Fibroblast of pulmonary artery (primary cell): ENCODE results near the gene PRICKLE4.

Source experiments
- DNase-seq: peaks from one replicate; pipeline ENCODE4 v3.0.0-alpha.2; 2010; ENCODE audit warnings: low read depth
- H3K4me3 ChIP-seq: replicated peaks from 2 replicates; pipeline ENCODE4 v1.5.1; 2011; ENCODE audit warnings: low read depth, mild to moderate bottlenecking, control low read depth, low read length, moderate library complexity
- TF ChIP-seq, protein P1 (sequence below): IDR thresholded peaks from 2 replicates; pipeline ENCODE4 v1.5.1; 2011; ENCODE audit warnings: mild to moderate bottlenecking, control low read depth, low read length, inconsistent platforms; ENCODE audit errors: missing control alignments

PRICKLE4 gene

DNA sequence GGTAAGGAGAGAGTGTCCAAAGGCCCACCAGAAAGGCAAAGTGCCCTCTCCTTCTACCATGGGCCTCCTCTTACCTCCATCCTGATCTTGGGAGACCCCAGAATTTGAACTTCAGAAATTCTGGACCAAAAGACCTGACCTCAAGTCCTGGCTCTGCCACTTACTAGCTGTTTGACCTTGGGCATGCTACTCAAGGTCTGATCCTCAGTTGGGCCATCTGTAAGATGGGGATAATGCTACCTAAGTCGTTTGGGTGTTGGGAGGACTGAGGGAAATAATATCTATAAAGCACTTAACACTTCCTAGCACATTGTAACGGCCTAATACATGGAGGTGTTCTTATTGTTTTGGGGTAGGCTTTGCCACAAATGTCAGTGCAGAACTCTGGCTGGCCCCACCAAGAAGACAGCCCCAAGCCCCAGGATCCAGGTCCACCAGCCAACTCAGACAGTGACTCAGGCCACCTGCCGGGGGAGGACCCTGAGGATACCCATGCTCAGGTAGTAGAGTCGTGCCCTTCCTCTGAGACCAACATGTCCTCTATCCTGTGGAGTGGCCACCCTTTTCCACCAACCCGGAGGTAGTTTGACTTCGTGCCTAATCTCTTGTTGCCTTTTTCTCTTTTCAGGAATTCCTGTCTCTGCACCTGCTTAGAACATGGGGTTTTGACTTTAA, 2.7 kb downstream of the PRICKLE4 start:
- no peak overlapping the region for H3K4me3 ChIP-seq
- TF ChIP-seq, protein P1, sequence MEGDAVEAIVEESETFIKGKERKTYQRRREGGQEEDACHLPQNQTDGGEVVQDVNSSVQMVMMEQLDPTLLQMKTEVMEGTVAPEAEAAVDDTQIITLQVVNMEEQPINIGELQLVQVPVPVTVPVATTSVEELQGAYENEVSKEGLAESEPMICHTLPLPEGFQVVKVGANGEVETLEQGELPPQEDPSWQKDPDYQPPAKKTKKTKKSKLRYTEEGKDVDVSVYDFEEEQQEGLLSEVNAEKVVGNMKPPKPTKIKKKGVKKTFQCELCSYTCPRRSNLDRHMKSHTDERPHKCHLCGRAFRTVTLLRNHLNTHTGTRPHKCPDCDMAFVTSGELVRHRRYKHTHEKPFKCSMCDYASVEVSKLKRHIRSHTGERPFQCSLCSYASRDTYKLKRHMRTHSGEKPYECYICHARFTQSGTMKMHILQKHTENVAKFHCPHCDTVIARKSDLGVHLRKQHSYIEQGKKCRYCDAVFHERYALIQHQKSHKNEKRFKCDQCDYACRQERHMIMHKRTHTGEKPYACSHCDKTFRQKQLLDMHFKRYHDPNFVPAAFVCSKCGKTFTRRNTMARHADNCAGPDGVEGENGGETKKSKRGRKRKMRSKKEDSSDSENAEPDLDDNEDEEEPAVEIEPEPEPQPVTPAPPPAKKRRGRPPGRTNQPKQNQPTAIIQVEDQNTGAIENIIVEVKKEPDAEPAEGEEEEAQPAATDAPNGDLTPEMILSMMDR: no peak
- no peak for DNase-seq

DNA sequence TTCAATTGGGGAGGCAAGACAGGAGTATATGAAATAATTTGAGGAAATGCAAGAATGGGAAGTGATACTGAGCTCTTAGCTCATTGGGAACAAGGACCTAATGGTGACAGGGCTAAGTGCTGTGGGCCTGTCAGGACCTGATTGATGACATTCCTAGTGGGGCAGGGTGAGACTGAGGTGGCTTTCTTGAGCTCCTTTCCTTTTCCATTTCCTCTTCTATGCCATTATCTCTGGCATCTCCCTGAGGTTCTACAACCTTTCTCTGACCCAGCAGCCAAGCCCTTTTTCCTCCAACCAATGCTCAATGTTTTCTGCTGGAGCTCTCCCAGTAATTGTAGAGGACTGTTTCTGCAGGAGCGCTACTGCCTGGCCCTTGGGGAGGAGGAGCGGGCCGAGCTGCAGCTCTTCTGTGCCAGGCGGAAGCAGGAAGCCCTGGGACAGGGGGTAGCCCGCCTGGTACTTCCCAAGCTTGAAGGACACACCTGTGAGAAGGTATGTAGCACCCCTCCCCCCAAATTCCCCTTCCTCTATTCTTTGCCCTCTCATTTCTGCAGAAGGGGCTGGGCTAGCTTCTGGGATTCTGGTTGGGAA, 4.1 kb downstream of the PRICKLE4 start:
- no peak for DNase-seq
- TF ChIP-seq, protein P1: no peak
- no peak overlapping the region for H3K4me3 ChIP-seq

DNA sequence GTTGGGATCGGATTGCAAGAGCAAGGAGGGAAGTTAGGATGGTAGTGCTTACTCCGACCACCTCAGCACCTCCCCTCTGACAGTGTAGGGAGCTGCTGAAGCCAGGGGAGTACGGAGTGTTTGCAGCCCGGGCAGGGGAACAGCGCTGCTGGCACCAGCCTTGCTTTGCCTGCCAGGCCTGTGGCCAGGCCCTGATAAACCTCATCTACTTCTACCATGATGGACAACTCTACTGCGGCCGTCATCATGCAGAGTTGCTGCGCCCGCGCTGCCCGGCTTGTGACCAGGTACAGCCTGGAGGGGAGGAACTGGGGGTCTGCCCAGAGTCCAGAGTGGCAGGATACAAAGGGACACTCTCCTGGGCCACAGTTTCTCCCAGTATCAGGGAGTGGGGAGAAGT, 4.7 kb downstream of the PRICKLE4 start:
- no peak overlapping the region for H3K4me3 ChIP-seq
- TF ChIP-seq, protein P1: no peak
- DNase-seq: no peak

DNA sequence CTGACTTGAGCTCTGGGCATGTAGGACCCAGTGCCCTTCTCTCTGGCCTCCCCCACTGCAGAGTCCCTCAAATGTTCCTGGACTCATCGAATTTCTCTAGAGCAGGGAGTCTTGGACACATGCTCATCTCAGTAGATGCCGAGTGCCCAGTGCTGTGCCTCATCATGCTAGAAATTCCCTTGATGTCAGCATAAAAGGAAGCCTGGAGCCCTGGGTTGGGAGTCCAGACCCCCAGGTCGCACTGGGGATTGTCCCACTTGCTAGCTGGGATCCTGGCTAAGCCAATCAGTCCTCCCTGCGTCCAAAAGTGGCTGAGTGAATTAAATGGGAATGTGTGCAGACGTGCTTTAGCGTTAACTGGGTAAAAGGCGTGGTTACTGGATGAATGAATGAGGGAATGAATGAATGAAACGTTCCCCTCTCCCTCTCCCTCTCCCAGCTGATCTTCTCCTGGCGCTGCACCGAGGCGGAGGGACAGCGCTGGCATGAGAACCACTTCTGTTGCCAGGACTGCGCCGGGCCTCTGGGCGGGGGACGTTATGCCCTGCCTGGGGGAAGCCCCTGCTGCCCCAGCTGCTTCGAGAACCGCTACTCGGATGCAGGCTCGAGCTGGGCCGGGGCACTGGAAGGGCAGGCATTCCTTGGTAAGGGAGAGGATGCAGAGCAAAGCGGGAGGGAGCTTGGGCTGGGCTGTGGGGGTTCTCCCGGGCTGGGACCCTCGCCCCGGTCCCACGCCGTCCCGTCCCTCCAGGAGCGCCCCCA, 5.3 kb downstream of the PRICKLE4 start:
- peak; percentile 29 for DNase-seq

DNA sequence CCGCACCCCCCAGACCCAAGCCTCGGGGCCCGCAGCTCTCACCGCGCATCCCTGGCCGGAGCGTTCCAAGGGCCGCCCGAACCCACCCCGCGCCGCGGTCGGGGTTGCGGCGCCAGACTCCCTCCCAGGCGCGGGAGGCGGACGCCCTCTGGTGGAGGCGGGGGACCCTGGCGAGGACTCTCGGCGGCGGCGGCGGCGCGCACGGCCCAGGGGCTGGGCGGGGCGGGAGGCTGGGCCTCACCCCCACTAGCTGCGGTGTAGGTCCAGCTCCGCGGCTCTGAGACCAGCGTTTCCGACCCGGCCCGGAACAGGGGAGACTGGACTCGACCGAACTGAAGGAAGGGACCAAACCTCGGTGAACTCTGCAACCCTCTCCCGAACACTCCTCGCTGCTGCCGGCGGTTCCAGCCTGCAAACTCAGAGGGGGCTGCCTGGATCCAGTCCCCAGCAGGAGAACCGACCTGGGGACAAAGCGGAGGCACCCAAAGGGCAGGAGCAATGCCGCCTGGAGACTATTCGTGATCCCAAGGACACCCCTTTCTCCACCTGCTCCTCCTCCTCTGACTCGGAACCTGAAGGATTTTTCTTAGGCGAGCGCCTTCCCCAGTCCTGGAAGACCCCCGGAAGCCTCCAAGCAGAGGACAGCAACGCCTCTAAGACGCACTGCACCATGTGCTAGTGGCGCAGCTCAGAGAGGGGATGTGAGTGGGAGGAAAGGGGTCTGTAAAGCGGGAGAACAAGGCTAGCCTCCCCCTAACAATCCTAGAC, 6.1 kb downstream of the PRICKLE4 start:
- peak; percentile 73 for DNase-seq
- peak overlapping the region; percentile 100 for H3K4me3 ChIP-seq
- TF ChIP-seq, protein P1: peak; percentile 23

More for the DNA sequence above, 5.3 kb downstream of the PRICKLE4 start:
- peak overlapping the region; percentile 100 for H3K4me3 ChIP-seq
- TF ChIP-seq, protein P1: no peak

DNA sequence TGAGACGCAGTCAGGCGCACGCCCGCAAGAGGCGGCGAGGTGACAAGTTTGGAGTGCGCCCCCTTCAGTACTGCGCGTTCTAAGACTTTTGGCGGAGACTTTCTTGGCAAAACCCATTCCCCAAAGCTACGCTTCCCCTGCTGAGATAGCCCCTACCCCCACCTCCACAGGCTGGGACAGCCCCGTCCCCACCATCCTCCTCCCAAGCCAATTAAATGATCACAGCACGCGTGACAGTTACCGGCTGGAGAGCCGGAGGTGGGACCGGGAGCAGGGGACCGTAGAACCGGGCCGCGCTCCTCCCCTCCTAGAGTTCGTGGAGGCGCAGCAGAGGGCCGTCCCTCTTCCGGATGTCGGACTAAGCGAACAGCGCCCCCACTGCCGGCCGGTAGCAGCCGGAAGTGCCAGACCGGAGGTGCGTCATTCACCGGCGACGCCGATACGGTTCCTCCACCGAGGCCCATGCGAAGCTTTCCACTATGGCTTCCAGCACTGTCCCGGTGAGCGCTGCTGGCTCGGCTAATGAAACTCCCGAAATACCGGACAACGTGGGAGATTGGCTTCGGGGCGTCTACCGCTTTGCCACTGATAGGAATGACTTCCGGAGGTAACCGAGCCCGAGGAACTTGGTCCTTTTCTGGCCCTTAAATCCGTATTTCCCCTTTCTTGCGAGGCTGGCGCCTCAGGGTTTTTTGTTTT, 6.8 kb downstream of the PRICKLE4 start, which contains the start of gene TOMM6:
TSS of gene TOMM6 (plus strand) at position 476 of the 699 bp plus-strand sequence. CDS start at position 480, 4 bp downstream.
- peak within 1 kb of the TSS; percentile 100 for H3K4me3 ChIP-seq

More for the DNA sequence above, 6.8 kb downstream of the PRICKLE4 start, which contains the start of gene TOMM6:
- peak; percentile 96 for DNase-seq
- TF ChIP-seq, protein P1: peak; percentile 57
